ENCODE data around the gene CANT1.

GRCh38 chr17:78966910-78967600 lies 42.5 kb downstream of the CANT1 start:
- TF ChIP-seq SETDB1 (CRISPR knock-in tag; IDR thresholded peaks at IDR 0.05; ENCODE audit: borderline replicate concordance) (no peak), NFE2 (CRISPR knock-in tag; IDR thresholded peaks at IDR 0.05) (no peak), CTCF (CRISPR knock-in tag; IDR thresholded peaks at IDR 0.05) (no peak)
